NT2/D1 (cell line): ENCODE data around the gene FDPS.

Source experiments
- SUZ12 ChIP-seq: IDR thresholded peaks from 2 replicates; pipeline ENCODE4 v1.6.1; 2011; ENCODE audit not compliant: insufficient read length, insufficient read depth; ENCODE audit errors: extremely low read depth
- YY1 ChIP-seq: IDR thresholded peaks from 2 replicates; pipeline ENCODE4 v1.6.1; 2011; ENCODE audit not compliant: insufficient read length, insufficient read depth

- no peak for TF ChIP-seq SUZ12
- no peak for TF ChIP-seq YY1
Observed at GRCh38 chr1:155300024-155300423, 8.6 kb upstream of the FDPS start.
